ENCODE measurements around the gene AADACL4. TPM values are rescaled to one million over a fixed set of nuclear protein-coding genes. Genes with fewer than 3 reads are reported as not detected.

AADACL4 gene
- total and polyA plus RNA-seq, 9 of the 15 experiments (the other 6 are each of a cell fraction or from before 2014, with no cell fraction given), result not detected

- no peak for TF ChIP-seq STAG1 (CRISPR knock-in tag; IDR thresholded peaks at IDR 0.05; ENCODE audit: borderline replicate concordance)
- no peak for TF ChIP-seq MTA2 (IDR thresholded peaks at IDR 0.05; ENCODE audit: low read depth)
- no peak for TF ChIP-seq FOS (IDR thresholded peaks at IDR 0.05; ENCODE audit: extremely low read depth, insufficient read length)
- no peak for TF ChIP-seq IRF2 (CRISPR knock-in tag; IDR thresholded peaks at IDR 0.05)
- no peak for TF ChIP-seq CREB5 (CRISPR knock-in tag; IDR thresholded peaks at IDR 0.05)
- TF ChIP-seq, protein P1, sequence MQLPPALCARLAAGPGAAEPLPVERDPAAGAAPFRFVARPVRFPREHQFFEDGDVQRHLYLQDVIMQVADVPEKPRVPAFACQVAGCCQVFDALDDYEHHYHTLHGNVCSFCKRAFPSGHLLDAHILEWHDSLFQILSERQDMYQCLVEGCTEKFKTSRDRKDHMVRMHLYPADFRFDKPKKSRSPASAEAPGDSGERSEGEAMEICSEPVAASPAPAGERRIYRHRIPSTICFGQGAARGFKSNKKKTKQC (CRISPR knock-in tag; IDR thresholded peaks at IDR 0.05), result no peak
- TF ChIP-seq PML (IDR thresholded peaks at IDR 0.05; ENCODE audit: low read length), result peak; percentile 79
- TF ChIP-seq EP400 (IDR thresholded peaks at IDR 0.05), result peak; percentile 85
- TF ChIP-seq SAFB (IDR thresholded peaks at IDR 0.05; ENCODE audit: borderline replicate concordance, low read depth, low read length), result no peak
- TF ChIP-seq SRSF3 (IDR thresholded peaks at IDR 0.05; ENCODE audit: insufficient read depth, low read length), result no peak
- TF ChIP-seq CREM (IDR thresholded peaks at IDR 0.05; ENCODE audit: low read depth), result 0 out of 2 replicates have a peak, but pooled peaks have one; percentile 30
- TF ChIP-seq ZNF224 (CRISPR knock-in tag; IDR thresholded peaks at IDR 0.05), result no peak
- peak; percentile 82 for TF ChIP-seq HDAC2 (IDR thresholded peaks at IDR 0.05)
- no peak for TF ChIP-seq ZNF232 (CRISPR knock-in tag; IDR thresholded peaks at IDR 0.05)
- TF ChIP-seq ZNF133 (CRISPR knock-in tag; IDR thresholded peaks at IDR 0.05), result no peak
- no peak for TF ChIP-seq FOXA1 (IDR thresholded peaks at IDR 0.05; ENCODE audit: borderline replicate concordance)
- TF ChIP-seq ZNF311 (CRISPR knock-in tag; IDR thresholded peaks at IDR 0.05), result no peak
- TF ChIP-seq TRIM28 (IDR thresholded peaks at IDR 0.05), result peak; percentile 53; the same call in 1 of the 2 replicates
- no peak for TF ChIP-seq EZH2 (IDR thresholded peaks at IDR 0.05; ENCODE audit: borderline replicate concordance, low read depth, low read length)
- TF ChIP-seq MEF2D (tag; conservative IDR thresholded peaks at IDR 0.05; ENCODE audit: low read depth), result no peak
- no peak for TF ChIP-seq DDX20 (tag; IDR thresholded peaks at IDR 0.05; ENCODE audit: low read depth)
- TF ChIP-seq ZNF124 (CRISPR knock-in tag; IDR thresholded peaks at IDR 0.05), result no peak
- TF ChIP-seq BRCA1 (IDR thresholded peaks at IDR 0.05), result no peak
- TF ChIP-seq BRCA1 (CRISPR knock-in tag; IDR thresholded peaks at IDR 0.05), result no peak
- TF ChIP-seq HNRNPH1 (optimal IDR thresholded peaks at IDR 0.05; ENCODE audit: low read depth, low read length), result no peak
- no peak for TF ChIP-seq TEAD1 (CRISPR knock-in tag; IDR thresholded peaks at IDR 0.05)
- no peak for TF ChIP-seq CC2D1A (IDR thresholded peaks at IDR 0.05)
- TF ChIP-seq, protein P2, sequence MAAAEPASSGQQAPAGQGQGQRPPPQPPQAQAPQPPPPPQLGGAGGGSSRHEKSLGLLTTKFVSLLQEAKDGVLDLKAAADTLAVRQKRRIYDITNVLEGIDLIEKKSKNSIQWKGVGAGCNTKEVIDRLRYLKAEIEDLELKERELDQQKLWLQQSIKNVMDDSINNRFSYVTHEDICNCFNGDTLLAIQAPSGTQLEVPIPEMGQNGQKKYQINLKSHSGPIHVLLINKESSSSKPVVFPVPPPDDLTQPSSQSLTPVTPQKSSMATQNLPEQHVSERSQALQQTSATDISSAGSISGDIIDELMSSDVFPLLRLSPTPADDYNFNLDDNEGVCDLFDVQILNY (CRISPR knock-in tag; IDR thresholded peaks at IDR 0.05), result no peak
Observed at GRCh38 chr1:12657060-12657884, 13.4 kb downstream of the AADACL4 start (continued).

All from K562 (cell line).